ENCODE results near the gene FGF10. TPM values are rescaled to one million over a fixed set of nuclear protein-coding genes. Genes with fewer than 3 reads are reported as not detected.

FGF10 gene
- total and polyA plus RNA-seq, 2 of the 4 experiments (the other 2 are of a cell fraction) = not detected

DNA sequence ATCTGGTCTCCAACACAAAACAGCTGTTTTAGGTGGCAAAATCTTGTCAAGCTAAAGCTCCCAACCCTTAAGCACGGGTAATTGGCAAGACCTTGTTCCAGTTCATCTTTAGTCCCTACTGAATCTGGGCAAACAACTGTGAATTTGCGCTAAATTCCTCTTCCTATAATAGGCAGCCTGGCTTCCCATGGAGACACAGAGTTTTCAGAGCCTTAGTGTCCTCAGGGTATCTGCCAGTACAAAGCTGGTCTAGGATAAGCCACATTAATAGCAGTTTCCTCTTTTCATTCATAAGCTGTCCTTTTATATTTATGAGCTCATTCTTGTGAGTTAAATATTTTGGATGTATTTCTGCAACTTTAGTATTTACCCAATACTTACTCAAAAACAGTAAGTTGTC, 59.5 kb downstream of the FGF10 start:
- Histone ChIP-seq H4K8ac (ENCODE audit: low read depth in 2 of 2, low read length in 2 of 2) (no peak overlapping the region), H4K91ac (ENCODE audit: insufficient read depth, low read depth, low read length) (no peak overlapping the region), H3K9me1 (ENCODE audit: insufficient read depth, low read length) (no peaks in the 10 kb centered on the region), H3K4ac (ENCODE audit: low read depth, low read length) (no peak overlapping the region), H3K27me3 (ENCODE audit: control insufficient read depth, insufficient read depth, low read length) (no peaks in the 10 kb centered on the region), H3K79me1 (ENCODE audit: low read depth in 1 of 2, low read length in 2 of 2) (no peaks in the 10 kb centered on the region), H3K14ac (replicated peaks; ENCODE audit: low read depth, low read length) (no peak overlapping the region), H2AK5ac (ENCODE audit: low read depth, low read length) (no peak overlapping the region), H2AK9ac (replicated peaks; ENCODE audit: low read depth, low read length, poor library complexity) (no peak overlapping the region), H2AFZ (replicated peaks; ENCODE audit: low read length, poor library complexity) (no peak overlapping the region), H2BK15ac (ENCODE audit: low read depth, low read length) (no peak overlapping the region), H3K18ac (ENCODE audit: low read depth, low read length) (no peak overlapping the region), H3K23ac (ENCODE audit: low read depth, low read length) (no peak overlapping the region), H3K56ac (ENCODE audit: extremely low read depth, insufficient read depth, low read length) (no peak overlapping the region), H3K4me3 (ENCODE audit: insufficient read depth, low read depth, low read length) (no peak overlapping the region), H3K4me2 (ENCODE audit: low read depth, low read length) (no peak overlapping the region), H2BK120ac (ENCODE audit: low read depth, low read length) (no peak overlapping the region), H4K5ac (ENCODE audit: low read depth, low read length) (no peak overlapping the region), H2BK5ac (ENCODE audit: low read depth, low read length, poor library complexity, severe bottlenecking) (no peak overlapping the region), H4K20me1 (ENCODE audit: insufficient read depth, low read length) (no peaks in the 10 kb centered on the region), H2BK20ac (ENCODE audit: low read depth, low read length) (no peak overlapping the region), H3K9me3 (ENCODE audit: control insufficient read depth, insufficient read depth, low read length) (no peaks in the 10 kb centered on the region), H3K36me3 (ENCODE audit: control insufficient read depth, insufficient read depth, low read length) (no peaks in the 10 kb centered on the region), H3K4me1 (ENCODE audit: control insufficient read depth, insufficient read depth, low read length) (no peaks in the 10 kb centered on the region), H3K27ac (ENCODE audit: insufficient read depth, low read length) (no peak overlapping the region), H3K9ac (ENCODE audit: low read depth, low read length) (no peak overlapping the region)
- whole genome bisulfite sequencing, 2 experiments (ENCODE audit: extremely low coverage in 2 of 2, insufficient read length in 1 of 2) = 100% methylated on average over 1 of the region's 2 CpGs; no CpG with 5 or more reads in 1 of the 2 experiments
- ATAC-seq (ENCODE audit: low read depth) (no peak), DNase-seq (no peak)
- no peak for TF ChIP-seq MAFK (IDR thresholded peaks at IDR 0.05; ENCODE audit: low read depth, low read length)
- intact Hi-C loops (cut with micrococcal nuclease) = loop anchor here (5.0 to 10.0 kb wide), 2 partner anchors 445 to 492 kb away; no protein-coding TSS in a partner anchor
- POLR2A ChIA-PET (ENCODE audit: unreplicated experiment) = no interaction called here
- dilution Hi-C loops (cut with HindIII; ENCODE audit: low sequenced_read_pairs, unreplicated experiment) = no loop called here
- no TSS peak for BruUV-seq (replicated peaks)
- in situ Hi-C loops (cut with MboI; ENCODE audit: low sequenced_read_pairs) = loop anchor here (5.0 to 10.0 kb wide), 2 partner anchors 602 to 695 kb away; no protein-coding TSS in a partner anchor
- CTCF ChIA-PET = no interaction called here
